H9 (cell line): Measurements from ENCODE around the gene PDCD11. TPM values are rescaled to one million over a fixed set of nuclear protein-coding genes. Genes with fewer than 3 reads are reported as not detected.

ENCODE experiments used
- DNase-seq: peaks from one replicate; pipeline ENCODE4 v3.0.0-alpha.2; 2017
- H2AFZ ChIP-seq: one replicate; pipeline ENCODE4 v1.6.1; 2013; ENCODE audit warnings: mild to moderate bottlenecking, low read length, control low read depth, moderate library complexity
- H2AK5ac ChIP-seq: 2 replicates; pipeline ENCODE4 v1.6.1; 2013; ENCODE audit warnings: low read length, control low read depth, mixed read lengths; ENCODE audit not compliant: insufficient read length
- H2BK120ac ChIP-seq: one replicate; pipeline ENCODE4 v1.6.1; 2013; ENCODE audit warnings: low read depth, mild to moderate bottlenecking, low read length, control low read depth, inconsistent platforms; ENCODE audit not compliant: poor library complexity, severe bottlenecking
- H2BK12ac ChIP-seq: 2 replicates; pipeline ENCODE4 v1.6.1; 2013; ENCODE audit warnings: low read length, control low read depth, mixed read lengths, low read depth; ENCODE audit not compliant: insufficient read length
- H2BK15ac ChIP-seq: 2 replicates; pipeline ENCODE4 v1.6.1; 2013; ENCODE audit warnings: low read depth, low read length, control low read depth
- H2BK20ac ChIP-seq: one replicate; pipeline ENCODE4 v1.6.1; 2013; ENCODE audit warnings: low read depth, mild to moderate bottlenecking, low read length, control low read depth, inconsistent platforms; ENCODE audit not compliant: poor library complexity, severe bottlenecking
- H2BK5ac ChIP-seq: 2 replicates; pipeline ENCODE4 v1.6.1; 2013; ENCODE audit warnings: low read length, control low read depth, mixed read lengths; ENCODE audit not compliant: insufficient read length
- H3K14ac ChIP-seq: 2 replicates; pipeline ENCODE4 v1.6.1; 2013; ENCODE audit warnings: low read length, control low read depth; ENCODE audit not compliant: insufficient read depth
- H3K18ac ChIP-seq: 2 replicates; pipeline ENCODE4 v1.6.1; 2013; ENCODE audit warnings: low read depth, mild to moderate bottlenecking, mixed read lengths, low read length, control low read depth; ENCODE audit not compliant: insufficient read length
- H3K23ac ChIP-seq: 2 replicates; pipeline ENCODE4 v1.6.1; 2013; ENCODE audit warnings: low read length, control low read depth, mixed read lengths, low read depth; ENCODE audit not compliant: insufficient read length
- H3K23me2 ChIP-seq: 2 replicates; pipeline ENCODE4 v1.6.1; 2013; ENCODE audit warnings: low read depth, mild to moderate bottlenecking, mixed read lengths, low read length, control low read depth; ENCODE audit not compliant: insufficient read length, poor library complexity, severe bottlenecking
- H3K27ac ChIP-seq: 2 replicates; pipeline ENCODE4 v1.5.1; 2013; ENCODE audit warnings: low read length, control low read depth, mixed read lengths, low read depth; ENCODE audit not compliant: insufficient read length
- H3K27me3 ChIP-seq: 2 replicates; pipeline ENCODE4 v1.6.1; 2013; ENCODE audit warnings: low read length, control low read depth, inconsistent platforms; ENCODE audit not compliant: insufficient read depth
- H3K4ac ChIP-seq: 2 replicates; pipeline ENCODE4 v1.6.1; 2013; ENCODE audit warnings: low read depth, mild to moderate bottlenecking, control low read depth, inconsistent platforms, low read length, moderate library complexity
- H3K4me1 ChIP-seq: 2 replicates; pipeline ENCODE4 v1.6.1; 2013; ENCODE audit warnings: low read length, control low read depth, inconsistent platforms; ENCODE audit not compliant: insufficient read depth
- H3K4me2 ChIP-seq: 2 replicates; pipeline ENCODE4 v1.6.1; 2013; ENCODE audit warnings: low read length, control low read depth, mixed read lengths; ENCODE audit not compliant: insufficient read length, insufficient read depth
- H3K56ac ChIP-seq: 2 replicates; pipeline ENCODE4 v1.6.1; 2013; ENCODE audit warnings: low read depth, mild to moderate bottlenecking, mixed read lengths, low read length, control low read depth; ENCODE audit not compliant: insufficient read length
- H3K79me1 ChIP-seq: 2 replicates; pipeline ENCODE4 v1.6.1; 2013; ENCODE audit warnings: low read depth, mild to moderate bottlenecking, moderate library complexity, low read length, control low read depth, inconsistent platforms; ENCODE audit not compliant: insufficient read depth, poor library complexity, severe bottlenecking
- H3K79me2 ChIP-seq: 2 replicates; pipeline ENCODE4 v1.6.1; 2013; ENCODE audit warnings: low read length, control low read depth, inconsistent platforms; ENCODE audit not compliant: insufficient read depth
- H3K9ac ChIP-seq: 2 replicates; pipeline ENCODE4 v1.6.1; 2013; ENCODE audit warnings: low read length, control low read depth, mixed read lengths; ENCODE audit not compliant: insufficient read length; ENCODE audit errors: extremely low read depth
- H3K9me3 ChIP-seq: one replicate; pipeline ENCODE4 v1.6.1; 2013; ENCODE audit warnings: low read depth, low read length, inconsistent platforms; ENCODE audit not compliant: control insufficient read depth
- H3T11ph ChIP-seq: one replicate; pipeline ENCODE4 v1.6.1; 2013; ENCODE audit warnings: mild to moderate bottlenecking, low read length, control low read depth, inconsistent platforms
- H4K20me1 ChIP-seq: one replicate; pipeline ENCODE4 v1.6.1; 2013; ENCODE audit not compliant: control insufficient read depth, insufficient read length, insufficient read depth
- H4K5ac ChIP-seq: 2 replicates; pipeline ENCODE4 v1.6.1; 2013; ENCODE audit warnings: low read depth, mild to moderate bottlenecking, mixed read lengths, low read length, control low read depth; ENCODE audit not compliant: insufficient read length
- H4K8ac ChIP-seq: replicated peaks from 2 replicates; pipeline ENCODE4 v1.6.1; 2013; ENCODE audit warnings: low read length, control low read depth, mixed read lengths, low read depth; ENCODE audit not compliant: insufficient read length
- H4K91ac ChIP-seq: 2 replicates; pipeline ENCODE4 v1.6.1; 2013; ENCODE audit warnings: low read depth, mild to moderate bottlenecking, moderate library complexity, mixed read lengths, low read length, control low read depth; ENCODE audit not compliant: insufficient read length
- H3K27ac Mint-ChIP-seq, 3 experiments: 2 replicates in 2 of 3; 3 replicates in 1 of 3; pipeline ENCODE4 v1.8.0; 2020 to 2021; ENCODE audit warnings: mixed read lengths in 3 of 3, mild to moderate bottlenecking in 1 of 3, moderate library complexity in 1 of 3
- H3K27me3 Mint-ChIP-seq: 2 replicates; pipeline ENCODE4 v1.8.0; 2021; ENCODE audit warnings: low read depth, mild to moderate bottlenecking, moderate library complexity, mixed read lengths
- H3K36me3 Mint-ChIP-seq, 3 experiments: 2 replicates in 2 of 3; 3 replicates in 1 of 3; pipeline ENCODE4 v1.8.0; 2020 to 2021; ENCODE audit warnings: low read depth in 3 of 3, mixed read lengths in 3 of 3; ENCODE audit not compliant: insufficient read depth in 1 of 3
- H3K4me1 Mint-ChIP-seq, 2 experiments: 2 replicates each; pipeline ENCODE4 v1.8.0; 2020; ENCODE audit warnings: mixed read lengths in 2 of 2
- H3K4me3 Mint-ChIP-seq, 2 experiments: 2 replicates in 1 of 2; 3 replicates in 1 of 2; pipeline ENCODE4 v1.8.0; 2020 to 2021; ENCODE audit warnings: mild to moderate bottlenecking in 2 of 2, mixed read lengths in 2 of 2, moderate library complexity in 1 of 2
- H3K9me3 Mint-ChIP-seq, 2 experiments: 2 replicates in 1 of 2; 3 replicates in 1 of 2; pipeline ENCODE4 v1.8.0; 2020; ENCODE audit warnings: mild to moderate bottlenecking in 2 of 2, mixed read lengths in 2 of 2, moderate library complexity in 1 of 2
- WGBS: extraction: QIAGEN DNeasy Blood & Tissue Kit; methylation state at CpG from one replicate; pipeline ENCODE4 v1.1.7; 2013; ENCODE audit warnings: missing lambda C conversion rate, low lambda C conversion rate, mixed read lengths; ENCODE audit not compliant: insufficient read length; ENCODE audit errors: extremely low coverage; 5-methylcytosine and 5-hydroxymethylcytosine counted together
- total RNA-seq: library from RNA; stranded (reverse); gene quantifications from 2 replicates; pipeline ENCODE4 v1.2.1, GENCODE V29; 2021
- TF ChIP-seq, protein P1 (sequence below): fragments of 200-600 bp; sonication (generic); conservative IDR thresholded peaks from 3 replicates; pipeline ENCODE4 v1.8.0; 2021; ENCODE audit warnings: antibody characterized with exemption, mild to moderate bottlenecking

Gene PDCD11
- total RNA-seq, 1 experiment from 2014 or later: 99.5 TPM

DNA sequence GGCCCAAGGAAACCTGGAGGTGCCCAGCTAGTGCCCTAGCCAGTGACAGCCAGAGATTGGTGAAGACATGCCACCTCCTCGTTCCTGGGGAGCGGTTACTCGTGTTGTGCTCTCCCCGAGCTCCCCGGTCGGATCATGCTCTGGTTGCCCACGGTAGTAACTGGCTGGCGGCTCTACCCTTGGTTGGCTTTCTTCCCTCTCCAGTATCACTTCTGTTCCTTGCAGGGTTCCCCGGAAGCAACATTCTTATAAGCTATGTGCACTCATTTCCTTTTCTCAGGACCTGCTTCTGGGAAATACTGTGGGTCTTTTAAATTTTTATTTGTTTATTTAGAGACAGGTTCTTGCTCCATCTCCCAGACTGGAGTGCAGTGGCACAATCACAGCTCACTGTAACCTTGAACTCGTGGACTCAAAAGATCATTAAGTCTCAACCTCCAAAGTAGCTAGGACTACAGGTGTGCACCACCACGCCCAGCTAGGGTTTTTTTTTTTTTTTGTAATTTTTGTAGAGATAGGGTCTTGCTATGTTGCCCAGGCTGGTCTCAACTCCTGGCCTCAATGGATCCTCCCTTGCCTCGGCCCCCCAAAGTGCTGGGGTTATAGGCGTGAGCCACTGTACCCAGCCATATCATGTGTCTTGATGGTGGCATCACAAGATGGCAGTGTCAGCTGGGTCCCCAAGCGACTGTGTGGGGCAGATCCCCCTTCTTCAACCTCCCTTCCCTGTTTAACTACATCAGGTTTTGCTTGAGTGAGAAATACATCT lies 69.2 kb downstream of the PDCD11 start:
- H3T11ph ChIP-seq: no peak overlapping the region
- Mint-ChIP-seq H3K4me1 (peaks cover 3% of the 10 kb centered on the region in 2 experiments; a peak in 1 of 4 replicates), H3K27ac (no peak overlapping the region), H3K36me3 (no peaks in the 10 kb centered on the region), H3K27me3 (peaks cover 9% of the 10 kb centered on the region), H3K9me3 (no peaks in the 10 kb centered on the region), H3K4me3 (no peak overlapping the region)
- H3K23me2 ChIP-seq: no peaks in the 10 kb centered on the region
- H3K14ac ChIP-seq: no peak overlapping the region
- no CpG with 5 or more reads among the region's 14 CpGs for WGBS
- no peaks in the 10 kb centered on the region for H3K4me1 ChIP-seq
- no peak overlapping the region for H2AK5ac ChIP-seq
- no peak overlapping the region for H2BK12ac ChIP-seq
- no peak overlapping the region for H2BK5ac ChIP-seq
- H2BK20ac ChIP-seq: no peak overlapping the region
- no peak overlapping the region for H3K27ac ChIP-seq
- no peak overlapping the region for H2AFZ ChIP-seq
- H4K8ac ChIP-seq: no peak overlapping the region
- H4K20me1 ChIP-seq: no peaks in the 10 kb centered on the region
- no peak overlapping the region for H3K23ac ChIP-seq
- no peak for DNase-seq
- H3K9ac ChIP-seq: no peak overlapping the region
- H3K4ac ChIP-seq: no peak overlapping the region
- no peaks in the 10 kb centered on the region for H3K27me3 ChIP-seq
- H3K56ac ChIP-seq: no peak overlapping the region
- TF ChIP-seq, protein P1, sequence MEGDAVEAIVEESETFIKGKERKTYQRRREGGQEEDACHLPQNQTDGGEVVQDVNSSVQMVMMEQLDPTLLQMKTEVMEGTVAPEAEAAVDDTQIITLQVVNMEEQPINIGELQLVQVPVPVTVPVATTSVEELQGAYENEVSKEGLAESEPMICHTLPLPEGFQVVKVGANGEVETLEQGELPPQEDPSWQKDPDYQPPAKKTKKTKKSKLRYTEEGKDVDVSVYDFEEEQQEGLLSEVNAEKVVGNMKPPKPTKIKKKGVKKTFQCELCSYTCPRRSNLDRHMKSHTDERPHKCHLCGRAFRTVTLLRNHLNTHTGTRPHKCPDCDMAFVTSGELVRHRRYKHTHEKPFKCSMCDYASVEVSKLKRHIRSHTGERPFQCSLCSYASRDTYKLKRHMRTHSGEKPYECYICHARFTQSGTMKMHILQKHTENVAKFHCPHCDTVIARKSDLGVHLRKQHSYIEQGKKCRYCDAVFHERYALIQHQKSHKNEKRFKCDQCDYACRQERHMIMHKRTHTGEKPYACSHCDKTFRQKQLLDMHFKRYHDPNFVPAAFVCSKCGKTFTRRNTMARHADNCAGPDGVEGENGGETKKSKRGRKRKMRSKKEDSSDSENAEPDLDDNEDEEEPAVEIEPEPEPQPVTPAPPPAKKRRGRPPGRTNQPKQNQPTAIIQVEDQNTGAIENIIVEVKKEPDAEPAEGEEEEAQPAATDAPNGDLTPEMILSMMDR: no peak
- no peak overlapping the region for H3K18ac ChIP-seq
- H4K5ac ChIP-seq: no peak overlapping the region
- no peaks in the 10 kb centered on the region for H3K79me1 ChIP-seq
- H4K91ac ChIP-seq: no peak overlapping the region
- no peak overlapping the region for H3K4me2 ChIP-seq
- H3K79me2 ChIP-seq: no peaks in the 10 kb centered on the region
- H2BK15ac ChIP-seq: no peak overlapping the region
- no peak overlapping the region for H2BK120ac ChIP-seq
- H3K9me3 ChIP-seq: no peaks in the 10 kb centered on the region
